ENCODE results near the gene CD44.

- TF ChIP-seq PATZ1 (CRISPR knock-in tag; IDR thresholded peaks at IDR 0.05; ENCODE audit: borderline replicate concordance) (no peak), CSDC2 (CRISPR knock-in tag; IDR thresholded peaks at IDR 0.05) (no peak), ESRRG (CRISPR knock-in tag; IDR thresholded peaks at IDR 0.05) (no peak), ISL1 (CRISPR knock-in tag; IDR thresholded peaks at IDR 0.05) (no peak)
These were observed 99.9 kb downstream of the CD44 start for GRCh38 chr11:35238882-35239281.
